GM12801 (cell line): Measurements from ENCODE around the gene MBLAC1.

Experiments used
- CTCF ChIP-seq: IDR thresholded peaks from one replicate; pipeline ENCODE4 v1.5.1; 2011; ENCODE audit warnings: control low read depth; ENCODE audit not compliant: insufficient read length; ENCODE audit errors: extremely low read depth

The MBLAC1 gene

GRCh38 chr7:100126931-100127865 lies at the start of gene MBLAC1:
Gene MBLAC1, plus strand, starts transcription at chr7:100126967. Its CDS starts 429 bp downstream, at chr7:100127396.
- no peak for TF ChIP-seq CTCF

GRCh38 chr7:100077205-100077604 lies 49.6 kb upstream of the MBLAC1 start:
- TF ChIP-seq CTCF: no peak

- no peak for TF ChIP-seq CTCF
Measured at GRCh38 chr7:100079024-100079560, 47.7 kb upstream of the MBLAC1 start.

- TF ChIP-seq CTCF: no peak
Measured at GRCh38 chr7:100080907-100081534, 45.7 kb upstream of the MBLAC1 start.

GRCh38 chr7:100081535-100082102 lies 45.1 kb upstream of the MBLAC1 start, which contains the start of gene ZNF3:
Gene ZNF3, minus strand, starts transcription at chr7:100081723. Its CDS starts 4,366 bp downstream, at chr7:100077357.
- TF ChIP-seq CTCF: no peak

- TF ChIP-seq CTCF: no peak
Measured at GRCh38 chr7:100082978-100083377, 43.8 kb upstream of the MBLAC1 start.

GRCh38 chr7:100085515-100085914 lies 41.3 kb upstream of the MBLAC1 start:
- TF ChIP-seq CTCF: no peak
